ENCODE data around the gene TM2D3. TPM values are rescaled to one million over a fixed set of nuclear protein-coding genes. Genes with fewer than 3 reads are reported as not detected.

Gene TM2D3
- total RNA-seq, 1 experiment from 2014 or later: 18.8 TPM

- Histone ChIP-seq H3K79me2 (ENCODE audit: low read depth) (no peaks in the 10 kb centered on the region), H3K27me3 (ENCODE audit: insufficient read depth, low read depth) (no peaks in the 10 kb centered on the region), H4K20me1 (ENCODE audit: insufficient read depth) (no peaks in the 10 kb centered on the region), H3K4me2 (no peak overlapping the region), H3K9me3 (ENCODE audit: insufficient read depth, low read depth) (no peaks in the 10 kb centered on the region), H3K4me3 (no peak overlapping the region), H3K4me1 (replicated peaks; ENCODE audit: insufficient read depth) (peaks cover 21% of the 10 kb centered on the region), H3K9me2 (ENCODE audit: insufficient read depth) (no peaks in the 10 kb centered on the region), H2AFZ (no peak overlapping the region), H3K36me3 (ENCODE audit: low read depth) (peaks cover 37% of the 10 kb centered on the region; the same call in 1 of the 2 replicates), H3F3A (ENCODE audit: insufficient read depth, low read depth) (peaks cover 21% of the 10 kb centered on the region; the same call in 1 of the 2 replicates), H3K27ac (no peak overlapping the region)
- intact Hi-C loops (cut with micrococcal nuclease; ENCODE audit: unreplicated experiment): loop anchor here (5.0 kb wide), 1 partner anchor 160 kb away; no protein-coding TSS in a partner anchor
- CTCF ChIA-PET: interaction anchor here (0.9 to 1.2 kb wide), 2 partner anchors 346 to 349 kb away, joined by 4 read pairs; no protein-coding TSS in a partner anchor
- TF ChIP-seq EZH2 (IDR thresholded peaks at IDR 0.05; ENCODE audit: low read depth): no peak
- TF ChIP-seq, protein P1, sequence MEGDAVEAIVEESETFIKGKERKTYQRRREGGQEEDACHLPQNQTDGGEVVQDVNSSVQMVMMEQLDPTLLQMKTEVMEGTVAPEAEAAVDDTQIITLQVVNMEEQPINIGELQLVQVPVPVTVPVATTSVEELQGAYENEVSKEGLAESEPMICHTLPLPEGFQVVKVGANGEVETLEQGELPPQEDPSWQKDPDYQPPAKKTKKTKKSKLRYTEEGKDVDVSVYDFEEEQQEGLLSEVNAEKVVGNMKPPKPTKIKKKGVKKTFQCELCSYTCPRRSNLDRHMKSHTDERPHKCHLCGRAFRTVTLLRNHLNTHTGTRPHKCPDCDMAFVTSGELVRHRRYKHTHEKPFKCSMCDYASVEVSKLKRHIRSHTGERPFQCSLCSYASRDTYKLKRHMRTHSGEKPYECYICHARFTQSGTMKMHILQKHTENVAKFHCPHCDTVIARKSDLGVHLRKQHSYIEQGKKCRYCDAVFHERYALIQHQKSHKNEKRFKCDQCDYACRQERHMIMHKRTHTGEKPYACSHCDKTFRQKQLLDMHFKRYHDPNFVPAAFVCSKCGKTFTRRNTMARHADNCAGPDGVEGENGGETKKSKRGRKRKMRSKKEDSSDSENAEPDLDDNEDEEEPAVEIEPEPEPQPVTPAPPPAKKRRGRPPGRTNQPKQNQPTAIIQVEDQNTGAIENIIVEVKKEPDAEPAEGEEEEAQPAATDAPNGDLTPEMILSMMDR (conservative IDR thresholded peaks at IDR 0.05): no peak
- POLR2A ChIA-PET (ENCODE audit: unreplicated experiment): no interaction called here
- DNase-seq: no peak
- no TSS peak for BruUV-seq (replicated peaks)
These were observed 9.8 kb downstream of the TM2D3 start for GRCh38 chr15:101642361-101642760.

DNA sequence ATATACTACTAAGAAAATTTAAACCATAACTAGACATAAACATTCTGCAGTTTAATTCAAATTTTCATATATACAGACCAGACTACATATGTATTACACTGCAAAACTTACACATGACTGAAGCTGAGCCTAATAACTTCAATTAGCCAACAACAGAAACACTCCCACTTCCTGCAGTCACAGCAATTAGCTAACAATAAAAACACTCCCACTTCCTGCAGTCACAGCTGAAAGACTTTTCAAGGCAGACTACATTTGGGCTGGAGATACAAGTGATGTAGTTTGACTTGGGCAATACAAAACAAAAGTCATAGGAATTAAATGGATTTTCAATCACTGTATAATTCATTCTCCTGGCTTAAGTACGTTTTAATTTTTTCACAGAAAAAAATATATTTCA lies 10.3 kb downstream of the TM2D3 start:
- TF ChIP-seq EZH2 (IDR thresholded peaks at IDR 0.05; ENCODE audit: low read depth): no peak
- TF ChIP-seq, protein P1 (conservative IDR thresholded peaks at IDR 0.05): no peak
- Histone ChIP-seq H2AFZ (no peak overlapping the region), H3K9me3 (ENCODE audit: insufficient read depth, low read depth) (no peaks in the 10 kb centered on the region), H4K20me1 (ENCODE audit: insufficient read depth) (no peaks in the 10 kb centered on the region), H3K27me3 (ENCODE audit: insufficient read depth, low read depth) (no peaks in the 10 kb centered on the region), H3K4me1 (replicated peaks; ENCODE audit: insufficient read depth) (peaks cover 26% of the 10 kb centered on the region), H3K4me2 (no peak overlapping the region), H3K27ac (no peak overlapping the region), H3K4me3 (no peak overlapping the region), H3K9me2 (ENCODE audit: insufficient read depth) (no peaks in the 10 kb centered on the region), H3K79me2 (ENCODE audit: low read depth) (no peaks in the 10 kb centered on the region), H3K36me3 (ENCODE audit: low read depth) (peaks cover 35% of the 10 kb centered on the region; the same call in 1 of the 2 replicates), H3F3A (ENCODE audit: insufficient read depth, low read depth) (peaks cover 25% of the 10 kb centered on the region; the same call in 1 of the 2 replicates)
- intact Hi-C loops (cut with micrococcal nuclease; ENCODE audit: unreplicated experiment): loop anchor here (1.0 to 5.0 kb wide), 3 partner anchors 102 to 342 kb away; no protein-coding TSS in a partner anchor
- CTCF ChIA-PET: interaction anchor here (0.9 to 1.7 kb wide), 4 partner anchors 101 to 353 kb away, joined by 4 to 10 read pairs (median 6); no protein-coding TSS in a partner anchor
- no peak for DNase-seq
- POLR2A ChIA-PET (ENCODE audit: unreplicated experiment): no interaction called here
- BruUV-seq (replicated peaks): no TSS peak

GRCh38 chr15:101641129-101641764 lies 10.9 kb downstream of the TM2D3 start:
- no peak overlapping the region for H2AFZ ChIP-seq
- intact Hi-C loops (cut with micrococcal nuclease; ENCODE audit: unreplicated experiment): loop anchor here (1.0 to 5.0 kb wide), 3 partner anchors 101 to 341 kb away; no protein-coding TSS in a partner anchor
- H3K27ac ChIP-seq: no peak overlapping the region
- H4K20me1 ChIP-seq (ENCODE audit: insufficient read depth): no peaks in the 10 kb centered on the region
- peaks cover 25% of the 10 kb centered on the region; the same call in 1 of the 2 replicates for H3F3A ChIP-seq (ENCODE audit: insufficient read depth, low read depth)
- peak; percentile 73 to 74 for DNase-seq
- BruUV-seq (replicated peaks): no TSS peak
- TF ChIP-seq, protein P1 (conservative IDR thresholded peaks at IDR 0.05): peak; percentile 98
- no peak for TF ChIP-seq EZH2 (IDR thresholded peaks at IDR 0.05; ENCODE audit: low read depth)
- CTCF ChIA-PET: interaction anchor here (0.6 to 1.7 kb wide), 5 partner anchors 30 to 352 kb away, joined by 4 to 10 read pairs (median 7); no protein-coding TSS in a partner anchor
- POLR2A ChIA-PET (ENCODE audit: unreplicated experiment): no interaction called here
- H3K36me3 ChIP-seq (ENCODE audit: low read depth): peaks cover 28% of the 10 kb centered on the region; the same call in 1 of the 2 replicates
- H3K4me1 ChIP-seq (replicated peaks; ENCODE audit: insufficient read depth): peaks cover 30% of the 10 kb centered on the region
- H3K4me3 ChIP-seq: no peak overlapping the region
- H3K79me2 ChIP-seq (ENCODE audit: low read depth): no peaks in the 10 kb centered on the region
- H3K4me2 ChIP-seq: peak overlapping the region; percentile 41; the same call in 1 of the 2 replicates
- H3K9me2 ChIP-seq (ENCODE audit: insufficient read depth): no peaks in the 10 kb centered on the region
- no peaks in the 10 kb centered on the region for H3K27me3 ChIP-seq (ENCODE audit: insufficient read depth, low read depth)
- no peaks in the 10 kb centered on the region for H3K9me3 ChIP-seq (ENCODE audit: insufficient read depth, low read depth)
